GM23248 (cell line): ENCODE data around the gene SRRM4.

Source experiments
- EZH2 ChIP-seq: fragments of 200-600 bp; sonication (generic); IDR thresholded peaks from 2 replicates; pipeline ENCODE4 v1.6.1; 2018; ENCODE audit warnings: antibody characterized with exemption, mild to moderate bottlenecking; ENCODE audit not compliant: insufficient read depth, poor library complexity, severe bottlenecking
- EZH2phosphoT487 ChIP-seq: fragments of 200-600 bp; sonication (generic); IDR thresholded peaks from 2 replicates; pipeline ENCODE4 v1.6.1; 2018; ENCODE audit warnings: antibody characterized with exemption, moderate library complexity, mild to moderate bottlenecking, low read depth; ENCODE audit not compliant: insufficient read depth

DNA sequence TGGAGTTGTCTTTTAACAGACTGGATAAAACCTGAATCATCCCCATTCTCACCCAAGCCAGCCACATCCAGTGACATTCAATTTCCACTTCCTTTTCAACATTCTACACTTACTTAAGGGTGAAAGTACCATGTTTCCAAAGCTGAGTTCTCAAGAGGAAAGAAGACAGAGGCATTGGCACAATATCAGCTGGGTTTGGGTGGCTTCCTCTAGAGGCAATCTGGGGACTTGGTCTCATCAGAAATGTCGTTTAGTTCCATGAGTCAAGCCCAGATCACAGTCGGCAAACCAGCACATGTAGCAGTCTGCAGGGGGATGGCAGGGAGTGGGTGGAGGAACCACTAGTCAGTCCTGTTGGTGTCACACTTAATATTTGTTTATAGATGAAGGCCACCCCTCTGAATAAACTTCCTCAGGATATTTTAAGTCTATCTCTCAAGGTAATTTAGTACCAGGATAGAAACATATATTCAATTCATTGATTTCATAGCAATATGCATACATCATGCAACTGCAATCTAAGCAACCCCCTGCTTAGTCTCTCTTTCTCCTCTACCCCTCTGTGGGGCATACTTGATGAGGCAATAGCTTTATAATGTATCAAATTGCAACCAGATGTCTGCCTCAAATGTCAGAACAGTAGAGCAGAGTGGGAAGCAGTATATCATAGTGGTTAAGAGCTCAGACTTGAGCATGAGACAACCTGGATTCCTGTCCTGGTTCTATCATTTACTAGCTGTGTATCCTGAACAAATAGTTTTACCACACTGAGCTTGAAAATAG is 3.0 kb downstream of the SRRM4 start:
- TF ChIP-seq EZH2 (no peak), EZH2phosphoT487 (no peak)
